ENCODE data around the gene IDH3G.
"Not testable (repeated sequence)": the region's sequence is repeated elsewhere in the genome, so short reads cannot be mapped to it uniquely, and the experiment has no call there.

- TF ChIP-seq SIN3A (IDR thresholded peaks at IDR 0.05; ENCODE audit: borderline replicate concordance, insufficient read depth, low read depth, low read length); CTCF (IDR thresholded peaks at IDR 0.05); POLR2AphosphoS5 (IDR thresholded peaks at IDR 0.05; ENCODE audit: low read depth, low read length): not testable (repeated sequence)
Observed at GRCh38 chrX:153818064-153818463, 23.9 kb upstream of the IDH3G start.
